Measurements from ENCODE around the gene ZNF124.

Gene ZNF124

GRCh38 chr1:247212627-247213617 is 41.1 kb upstream of the ZNF124 start:
- Histone ChIP-seq H4K20me1 (ENCODE audit: insufficient read depth, low read length) (peaks cover 23% of the 10 kb centered on the region), H3K36me3 (replicated peaks; ENCODE audit: low read depth, low read length) (peaks cover 18% of the 10 kb centered on the region), H3K4me2 (ENCODE audit: low read length) (peak overlapping the region; percentile 62), H2AFZ (ENCODE audit: low read depth, low read length) (peak overlapping the region; percentile 85; the same call in 1 of the 2 replicates), H3K4me1 (ENCODE audit: low read length) (peaks cover 47% of the 10 kb centered on the region), H3K4me3 (ENCODE audit: low read length) (peak overlapping the region; percentile 57; the same call in 1 of the 2 replicates), H3K79me2 (ENCODE audit: low read length) (peaks cover 27% of the 10 kb centered on the region), H3K9ac (ENCODE audit: low read length) (no peak overlapping the region), H3K27ac (ENCODE audit: low read length) (peak overlapping the region; percentile 36; the same call in 1 of the 2 replicates), H3K9me3 (ENCODE audit: insufficient read depth, low read length) (no peaks in the 10 kb centered on the region), H3K27me3 (ENCODE audit: low read depth, low read length) (no peaks in the 10 kb centered on the region)
- TF ChIP-seq EZH2phosphoT487 (IDR thresholded peaks at IDR 0.05; ENCODE audit: low read depth): no peak
- TF ChIP-seq, protein P1, sequence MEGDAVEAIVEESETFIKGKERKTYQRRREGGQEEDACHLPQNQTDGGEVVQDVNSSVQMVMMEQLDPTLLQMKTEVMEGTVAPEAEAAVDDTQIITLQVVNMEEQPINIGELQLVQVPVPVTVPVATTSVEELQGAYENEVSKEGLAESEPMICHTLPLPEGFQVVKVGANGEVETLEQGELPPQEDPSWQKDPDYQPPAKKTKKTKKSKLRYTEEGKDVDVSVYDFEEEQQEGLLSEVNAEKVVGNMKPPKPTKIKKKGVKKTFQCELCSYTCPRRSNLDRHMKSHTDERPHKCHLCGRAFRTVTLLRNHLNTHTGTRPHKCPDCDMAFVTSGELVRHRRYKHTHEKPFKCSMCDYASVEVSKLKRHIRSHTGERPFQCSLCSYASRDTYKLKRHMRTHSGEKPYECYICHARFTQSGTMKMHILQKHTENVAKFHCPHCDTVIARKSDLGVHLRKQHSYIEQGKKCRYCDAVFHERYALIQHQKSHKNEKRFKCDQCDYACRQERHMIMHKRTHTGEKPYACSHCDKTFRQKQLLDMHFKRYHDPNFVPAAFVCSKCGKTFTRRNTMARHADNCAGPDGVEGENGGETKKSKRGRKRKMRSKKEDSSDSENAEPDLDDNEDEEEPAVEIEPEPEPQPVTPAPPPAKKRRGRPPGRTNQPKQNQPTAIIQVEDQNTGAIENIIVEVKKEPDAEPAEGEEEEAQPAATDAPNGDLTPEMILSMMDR (IDR thresholded peaks at IDR 0.05; ENCODE audit: low read depth, low read length): no peak

DNA sequence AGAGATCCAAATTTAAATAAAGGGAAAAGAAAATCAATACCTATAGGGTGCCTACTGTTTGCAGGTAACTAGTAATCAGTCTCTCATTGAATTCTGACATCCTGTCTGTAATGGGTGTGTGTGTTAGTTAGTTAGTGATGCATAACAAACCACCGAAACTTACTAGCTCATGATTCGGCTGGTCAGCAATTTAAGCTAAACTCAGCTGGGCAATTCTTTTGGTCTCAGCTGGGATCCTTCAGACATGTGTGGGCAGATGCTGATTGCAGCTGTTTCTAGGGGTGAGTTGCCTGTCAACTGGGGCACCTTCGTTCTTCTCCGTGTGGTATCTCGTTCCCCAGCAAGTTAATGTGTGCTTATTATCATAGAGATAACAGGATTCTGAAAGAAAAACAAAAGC is 40.2 kb upstream of the ZNF124 start:
- Histone ChIP-seq H3K4me3 (ENCODE audit: low read length) (peak overlapping the region; percentile 57), H3K27me3 (ENCODE audit: low read depth, low read length) (no peaks in the 10 kb centered on the region), H3K27ac (ENCODE audit: low read length) (peak overlapping the region; percentile 36), H3K36me3 (replicated peaks; ENCODE audit: low read depth, low read length) (peaks cover 27% of the 10 kb centered on the region), H3K9me3 (ENCODE audit: insufficient read depth, low read length) (no peaks in the 10 kb centered on the region), H3K4me1 (ENCODE audit: low read length) (peaks cover 47% of the 10 kb centered on the region), H3K79me2 (ENCODE audit: low read length) (peaks cover 36% of the 10 kb centered on the region), H3K9ac (ENCODE audit: low read length) (peak overlapping the region; percentile 5; the same call in 1 of the 2 replicates), H2AFZ (ENCODE audit: low read depth, low read length) (peak overlapping the region; percentile 85), H3K4me2 (ENCODE audit: low read length) (peak overlapping the region; percentile 62), H4K20me1 (ENCODE audit: insufficient read depth, low read length) (peaks cover 32% of the 10 kb centered on the region)
- TF ChIP-seq EZH2phosphoT487 (IDR thresholded peaks at IDR 0.05; ENCODE audit: low read depth): no peak
- TF ChIP-seq, protein P1 (IDR thresholded peaks at IDR 0.05; ENCODE audit: low read depth, low read length): no peak

GRCh38 chr1:247211339-247211738 is 39.5 kb upstream of the ZNF124 start:
- Histone ChIP-seq H3K27me3 (ENCODE audit: low read depth, low read length) (no peaks in the 10 kb centered on the region), H3K4me3 (ENCODE audit: low read length) (peak overlapping the region; percentile 57), H3K9me3 (ENCODE audit: insufficient read depth, low read length) (no peaks in the 10 kb centered on the region), H3K36me3 (replicated peaks; ENCODE audit: low read depth, low read length) (peaks cover 31% of the 10 kb centered on the region), H2AFZ (ENCODE audit: low read depth, low read length) (0 out of 2 replicates have a peak overlapping the region, but pooled peaks have one; percentile 85), H3K9ac (ENCODE audit: low read length) (peak overlapping the region; percentile 21; the same call in 1 of the 2 replicates), H3K27ac (ENCODE audit: low read length) (peak overlapping the region; percentile 36; the same call in 1 of the 2 replicates), H3K79me2 (ENCODE audit: low read length) (peaks cover 42% of the 10 kb centered on the region), H4K20me1 (ENCODE audit: insufficient read depth, low read length) (peaks cover 35% of the 10 kb centered on the region), H3K4me2 (ENCODE audit: low read length) (peak overlapping the region; percentile 62), H3K4me1 (ENCODE audit: low read length) (peaks cover 42% of the 10 kb centered on the region)
- TF ChIP-seq, protein P1 (IDR thresholded peaks at IDR 0.05; ENCODE audit: low read depth, low read length): no peak
- TF ChIP-seq EZH2phosphoT487 (IDR thresholded peaks at IDR 0.05; ENCODE audit: low read depth): no peak
